Measurements from ENCODE around the gene EDNRA. TPM values are rescaled to one million over a fixed set of nuclear protein-coding genes. Genes with fewer than 3 reads are reported as not detected.

The EDNRA gene
- total and polyA plus RNA-seq, 11 donors = 3.8 to 39.0 (median 14.6) TPM

DNA sequence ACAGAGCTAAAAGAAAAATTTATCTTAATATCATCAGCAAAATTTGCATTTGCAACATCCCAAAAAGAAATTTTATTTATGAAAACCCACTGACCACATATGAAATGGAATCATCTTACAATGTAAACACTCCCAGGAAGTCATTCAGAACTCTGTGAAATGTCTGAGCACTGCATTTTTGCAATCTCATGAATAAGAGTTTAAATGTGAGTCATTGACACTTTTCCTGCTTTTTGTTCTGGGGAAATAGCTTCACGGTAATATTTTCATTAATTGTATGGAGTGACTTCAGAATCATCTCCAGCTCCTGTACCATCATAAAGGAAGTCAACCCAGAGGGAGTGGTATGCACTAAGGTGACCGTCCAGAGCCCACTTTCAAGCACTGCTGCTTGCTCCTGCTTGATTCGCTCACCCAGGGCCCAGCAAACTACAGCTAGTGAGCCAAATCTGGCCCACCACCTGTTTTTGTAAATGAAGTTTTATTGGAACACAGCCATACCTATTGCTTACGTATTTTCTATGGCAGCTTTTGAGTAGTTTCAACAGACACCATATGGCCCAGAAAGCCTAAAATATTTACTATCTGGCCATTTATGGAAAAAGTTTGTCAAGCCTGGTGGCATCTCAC lies 17.2 kb downstream of the EDNRA start:
- TF ChIP-seq, protein P1, sequence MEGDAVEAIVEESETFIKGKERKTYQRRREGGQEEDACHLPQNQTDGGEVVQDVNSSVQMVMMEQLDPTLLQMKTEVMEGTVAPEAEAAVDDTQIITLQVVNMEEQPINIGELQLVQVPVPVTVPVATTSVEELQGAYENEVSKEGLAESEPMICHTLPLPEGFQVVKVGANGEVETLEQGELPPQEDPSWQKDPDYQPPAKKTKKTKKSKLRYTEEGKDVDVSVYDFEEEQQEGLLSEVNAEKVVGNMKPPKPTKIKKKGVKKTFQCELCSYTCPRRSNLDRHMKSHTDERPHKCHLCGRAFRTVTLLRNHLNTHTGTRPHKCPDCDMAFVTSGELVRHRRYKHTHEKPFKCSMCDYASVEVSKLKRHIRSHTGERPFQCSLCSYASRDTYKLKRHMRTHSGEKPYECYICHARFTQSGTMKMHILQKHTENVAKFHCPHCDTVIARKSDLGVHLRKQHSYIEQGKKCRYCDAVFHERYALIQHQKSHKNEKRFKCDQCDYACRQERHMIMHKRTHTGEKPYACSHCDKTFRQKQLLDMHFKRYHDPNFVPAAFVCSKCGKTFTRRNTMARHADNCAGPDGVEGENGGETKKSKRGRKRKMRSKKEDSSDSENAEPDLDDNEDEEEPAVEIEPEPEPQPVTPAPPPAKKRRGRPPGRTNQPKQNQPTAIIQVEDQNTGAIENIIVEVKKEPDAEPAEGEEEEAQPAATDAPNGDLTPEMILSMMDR (IDR thresholded peaks at IDR 0.05) = no peak
- TF ChIP-seq POLR2A (IDR thresholded peaks at IDR 0.05) = no peak

GRCh38 chr4:147508346-147508745 lies 27.4 kb downstream of the EDNRA start:
- Histone ChIP-seq H3K27ac (no peak overlapping the region), H3K4me1 (peaks cover 0 to 29% (median 2%) of the 10 kb centered on the region in 12 donors), H3K4me3 (no peak overlapping the region), H3K27me3 (no peaks in the 10 kb centered on the region), H3K36me3 (no peaks in the 10 kb centered on the region), H3K9me3 (no peaks in the 10 kb centered on the region)
- no peak for ATAC-seq
- WGBS, 4 donors = 83 to 86% (median 86%) methylated on average over 2 of the region's 2 CpGs
- no peak for DNase-seq
- intact Hi-C loops (cut with DNase I) = no loop called here
- TF ChIP-seq POLR2A (IDR thresholded peaks at IDR 0.05) = no peak
- TF ChIP-seq, protein P1 (IDR thresholded peaks at IDR 0.05) = no peak

More for the DNA sequence above, 17.2 kb downstream of the EDNRA start:
- no peak overlapping the region for H3K4me3 ChIP-seq
- WGBS, 4 donors = 59 to 71% (median 64%) methylated on average over 4 of the region's 4 CpGs
- H3K36me3 ChIP-seq = no peaks in the 10 kb centered on the region
- ATAC-seq (no peak), DNase-seq (no peak)
- no peaks in the 10 kb centered on the region for H3K9me3 ChIP-seq
- intact Hi-C loops (cut with DNase I) = no loop called here
- H3K27ac ChIP-seq = peak overlapping the region in 1 of 12 donors; percentile 8
- H3K4me1 ChIP-seq = peaks cover 0 to 22% (median 0%) of the 10 kb centered on the region in 12 donors
- H3K27me3 ChIP-seq = no peaks in the 10 kb centered on the region

GRCh38 chr4:147509386-147509785 lies 28.5 kb downstream of the EDNRA start:
- H3K9me3 ChIP-seq = no peaks in the 10 kb centered on the region
- no peak for ATAC-seq
- WGBS, 4 donors = 63 to 73% (median 69%) methylated on average over 2 of the region's 2 CpGs

GRCh38 chr4:147510962-147511668 lies 30.2 kb downstream of the EDNRA start:
- no peak for TF ChIP-seq POLR2A (IDR thresholded peaks at IDR 0.05)
- TF ChIP-seq, protein P1 (IDR thresholded peaks at IDR 0.05) = no peak
- no peak overlapping the region for H3K4me3 ChIP-seq
- WGBS, 4 donors = 67 to 88% (median 78%) methylated on average over 2 of the region's 2 CpGs
- no peaks in the 10 kb centered on the region for H3K27me3 ChIP-seq
- DNase-seq (no peak), ATAC-seq (no peak)
- no peaks in the 10 kb centered on the region for H3K36me3 ChIP-seq
- no peak overlapping the region for H3K27ac ChIP-seq
- no peaks in the 10 kb centered on the region for H3K9me3 ChIP-seq
- intact Hi-C loops (cut with DNase I) = loop anchor here in 1 of 10 donors (10.0 kb wide), 2 partner anchors 346 to 354 kb away; no protein-coding TSS in a partner anchor
- H3K4me1 ChIP-seq = peaks cover 0 to 53% (median 5%) of the 10 kb centered on the region in 12 donors

More at GRCh38 chr4:147509386-147509785, 28.5 kb downstream of the EDNRA start:
- H3K4me1 ChIP-seq = peaks cover 0 to 36% (median 3%) of the 10 kb centered on the region in 12 donors
- intact Hi-C loops (cut with DNase I) = no loop called here
- DNase-seq = no peak
- no peak overlapping the region for H3K4me3 ChIP-seq
- H3K27me3 ChIP-seq = no peaks in the 10 kb centered on the region
- no peaks in the 10 kb centered on the region for H3K36me3 ChIP-seq
- no peak overlapping the region for H3K27ac ChIP-seq
- TF ChIP-seq POLR2A (IDR thresholded peaks at IDR 0.05) = no peak
- TF ChIP-seq, protein P1 (IDR thresholded peaks at IDR 0.05) = no peak

Measured in heart left ventricle (tissue), 16 donors.